HEK293 (cell line): ENCODE measurements around the gene SRPK1.
A peak's percentile ranks its signal among the peaks of the same experiment; 100 is the strongest.

Experiments
- CTCF ChIA-PET: fragments of 350-600 bp; formaldehyde crosslinking; extraction: SDS; loops from one replicate; lab custom pipeline; 2021; ENCODE audit warnings: antibody characterized with exemption; lab: Yijun Ruan, JAX
- POLR2A ChIA-PET: fragments of 300-600 bp; formaldehyde crosslinking; extraction: SDS; loops from one replicate; lab custom pipeline; 2020; ENCODE audit warnings: antibody characterized with exemption, inconsistent platforms; lab: Yijun Ruan, JAX
- H3K27ac ChIP-seq: fragments of 200-500 bp; sonication (Bioruptor generic); 2 replicates; pipeline ENCODE4 v1.5.1; 2014; ENCODE audit warnings: low read depth, low read length, control low read depth, inconsistent platforms; ENCODE audit errors: extremely low read depth
- H3K36me3 ChIP-seq, 2 experiments: fragments of 200-500 bp in 1 of 2; sonication (Bioruptor generic) in 1 of 2; 1 replicate in 1 of 2; 2 replicates in 1 of 2; pipeline ENCODE4 v1.5.1; 2014 to 2017; ENCODE audit warnings: inconsistent platforms in 2 of 2, low read length in 2 of 2; ENCODE audit not compliant: control insufficient read depth in 2 of 2, insufficient read depth in 1 of 2
- H3K4me1 ChIP-seq: fragments of 200-500 bp; sonication (Bioruptor generic); 2 replicates; pipeline ENCODE4 v1.5.1; 2014; ENCODE audit warnings: mild to moderate bottlenecking, low read length, inconsistent platforms; ENCODE audit not compliant: control insufficient read depth, insufficient read depth
- H3K4me3 ChIP-seq: 2 replicates; pipeline ENCODE4 v1.5.1; 2011; ENCODE audit warnings: low read depth, mild to moderate bottlenecking, control low read depth, low read length, moderate library complexity
- H3K9me3 ChIP-seq: fragments of 200-500 bp; sonication (Bioruptor generic); 2 replicates; pipeline ENCODE4 v1.5.1; 2014; ENCODE audit warnings: low read depth, low read length, inconsistent platforms; ENCODE audit not compliant: control insufficient read depth, insufficient read depth
- BCL11A ChIP-seq: fragments of 450-650 bp; formaldehyde crosslinking; IDR thresholded peaks from 2 replicates; pipeline ENCODE4 v1.5.1; 2016; ENCODE audit warnings: low read depth, missing biosample characterization, missing genetic modification characterization
- FEZF1 ChIP-seq: fragments of 450-650 bp; formaldehyde crosslinking; IDR thresholded peaks from 2 replicates; pipeline ENCODE4 v1.5.1; 2016; ENCODE audit warnings: missing biosample characterization, missing genetic modification characterization
- GLIS2 ChIP-seq: fragments of 450-650 bp; formaldehyde crosslinking; IDR thresholded peaks from 2 replicates; pipeline ENCODE4 v1.5.1; 2016; ENCODE audit warnings: missing biosample characterization, missing genetic modification characterization
- HIC1 ChIP-seq: fragments of 450-650 bp; formaldehyde crosslinking; IDR thresholded peaks from 2 replicates; pipeline ENCODE4 v1.5.1; 2016; ENCODE audit warnings: missing biosample characterization, missing genetic modification characterization
- IKZF3 ChIP-seq: fragments of 450-650 bp; IDR thresholded peaks from 2 replicates; pipeline ENCODE4 v1.5.0; 2018; ENCODE audit warnings: missing biosample characterization, mild to moderate bottlenecking, missing genetic modification characterization, moderate library complexity
- ZBTB10 ChIP-seq: fragments of 450-650 bp; formaldehyde crosslinking; IDR thresholded peaks from 2 replicates; pipeline ENCODE4 v1.5.1; 2016; ENCODE audit warnings: missing biosample characterization, missing genetic modification characterization
- ZFHX2 ChIP-seq: fragments of 450-650 bp; formaldehyde crosslinking; conservative IDR thresholded peaks from 2 replicates; pipeline ENCODE4 v1.5.1; 2016; ENCODE audit warnings: missing biosample characterization, missing genetic modification characterization
- ZFP3 ChIP-seq: fragments of 450-650 bp; formaldehyde crosslinking; IDR thresholded peaks from 2 replicates; pipeline ENCODE4 v1.5.1; 2016; ENCODE audit warnings: low read depth, missing biosample characterization, missing genetic modification characterization
- ZFP69B ChIP-seq: fragments of 450-650 bp; formaldehyde crosslinking; IDR thresholded peaks from 2 replicates; pipeline ENCODE4 v1.5.1; 2016; ENCODE audit warnings: missing biosample characterization, missing genetic modification characterization
- ZNF121 ChIP-seq: fragments of 450-650 bp; formaldehyde crosslinking; IDR thresholded peaks from 2 replicates; pipeline ENCODE4 v1.5.1; 2016; ENCODE audit warnings: missing biosample characterization, missing genetic modification characterization
- ZNF138 ChIP-seq: fragments of 450-650 bp; formaldehyde crosslinking; IDR thresholded peaks from 2 replicates; pipeline ENCODE4 v1.5.1; 2016; ENCODE audit warnings: missing biosample characterization, missing genetic modification characterization, borderline replicate concordance
- ZNF274 ChIP-seq, 2 experiments: fragments of 200-500 bp in 1 of 2; fragments of 450-650 bp in 1 of 2; sonication (Bioruptor generic) in 1 of 2; formaldehyde crosslinking in 1 of 2; IDR thresholded peaks; 2 replicates each; pipeline versions ENCODE4 v1.5.1 to v1.6.1; 2014 to 2016; ENCODE audit warnings: borderline replicate concordance in 1 of 2, inconsistent platforms in 1 of 2, low read length in 1 of 2, missing biosample characterization in 1 of 2, missing genetic modification characterization in 1 of 2
- ZNF362 ChIP-seq: fragments of 450-650 bp; formaldehyde crosslinking; IDR thresholded peaks from 2 replicates; pipeline ENCODE4 v1.5.1; 2016; ENCODE audit warnings: missing biosample characterization, missing genetic modification characterization
- ZNF394 ChIP-seq: fragments of 450-650 bp; formaldehyde crosslinking; IDR thresholded peaks from 2 replicates; pipeline ENCODE4 v1.5.1; 2016; ENCODE audit warnings: missing biosample characterization, missing genetic modification characterization, mild to moderate bottlenecking, moderate library complexity, borderline replicate concordance
- ZNF404 ChIP-seq: fragments of 450-650 bp; formaldehyde crosslinking; IDR thresholded peaks from 2 replicates; pipeline ENCODE4 v1.5.1; 2017; ENCODE audit warnings: missing biosample characterization, missing genetic modification characterization
- ZNF426 ChIP-seq: fragments of 450-650 bp; formaldehyde crosslinking; IDR thresholded peaks from 2 replicates; pipeline ENCODE4 v1.5.1; 2017; ENCODE audit warnings: missing biosample characterization, missing genetic modification characterization, mild to moderate bottlenecking, inconsistent platforms, moderate library complexity
- ZNF585B ChIP-seq: fragments of 450-650 bp; formaldehyde crosslinking; IDR thresholded peaks from 2 replicates; pipeline ENCODE4 v1.5.1; 2016; ENCODE audit warnings: missing biosample characterization, missing genetic modification characterization
- ZNF639 ChIP-seq: fragments of 450-650 bp; formaldehyde crosslinking; IDR thresholded peaks from 2 replicates; pipeline ENCODE4 v1.5.1; 2016; ENCODE audit warnings: missing biosample characterization, missing genetic modification characterization
- ZNF768 ChIP-seq: fragments of 450-650 bp; formaldehyde crosslinking; IDR thresholded peaks from 2 replicates; pipeline ENCODE4 v1.5.1; 2018; ENCODE audit warnings: missing biosample characterization, mild to moderate bottlenecking, missing genetic modification characterization

Gene SRPK1

GRCh38 chr6:35879151-35879550, 41.7 kb downstream of the SRPK1 start:
- ChIA-PET POLR2A (no interaction called here), CTCF (no interaction called here)
- no peak overlapping the region for H3K4me3 ChIP-seq

GRCh38 chr6:35876902-35877301, 44.0 kb downstream of the SRPK1 start:
- Histone ChIP-seq H3K9me3 (no peaks in the 10 kb centered on the region), H3K36me3 (peaks cover 52 to 70% of the 10 kb centered on the region in 2 experiments), H3K4me1 (no peaks in the 10 kb centered on the region), H3K4me3 (no peak overlapping the region), H3K27ac (no peak overlapping the region)
- TF ChIP-seq ZFP3 (tag by site-specific recombination): no peak
- TF ChIP-seq ZFP69B (tag by site-specific recombination): no peak
- TF ChIP-seq ZNF426 (tag by site-specific recombination): no peak
- TF ChIP-seq ZNF404 (tag by site-specific recombination): no peak
- no peak for TF ChIP-seq ZNF394
- TF ChIP-seq ZNF138 (tag by site-specific recombination): no peak
- no peak for TF ChIP-seq GLIS2 (tag by site-specific recombination)
- no peak for TF ChIP-seq ZFHX2 (tag by site-specific recombination)
- no peak for TF ChIP-seq FEZF1 (tag by site-specific recombination)
- no peak for TF ChIP-seq BCL11A (tag by site-specific recombination)
- no peak for TF ChIP-seq ZNF585B
- TF ChIP-seq IKZF3 (tag by site-specific recombination): no peak
- TF ChIP-seq ZNF768 (tag by site-specific recombination): no peak
- ChIA-PET CTCF (no interaction called here), POLR2A (no interaction called here)

More at GRCh38 chr6:35879151-35879550, 41.7 kb downstream of the SRPK1 start:
- no peaks in the 10 kb centered on the region for H3K4me1 ChIP-seq
- TF ChIP-seq HIC1: no peak
- TF ChIP-seq ZNF639 (tag by site-specific recombination): no peak
- no peak for TF ChIP-seq ZBTB10 (tag by site-specific recombination)
- TF ChIP-seq ZNF121 (tag by site-specific recombination): peak; percentile 88
- TF ChIP-seq ZNF274 (IDR thresholded peaks at IDR 0.05; ENCODE audit: low read length): no peak
- no peak for TF ChIP-seq ZNF274 (tag by site-specific recombination; IDR thresholded peaks at IDR 0.05; ENCODE audit: borderline replicate concordance)
- TF ChIP-seq ZNF362 (tag by site-specific recombination): no peak
- H3K9me3 ChIP-seq: no peaks in the 10 kb centered on the region
- no peak overlapping the region for H3K27ac ChIP-seq
- peaks cover 56 to 73% of the 10 kb centered on the region in 2 experiments for H3K36me3 ChIP-seq
